Transverse colon (tissue), 4 donors: ENCODE measurements around the gene COL24A1. TPM values are rescaled to one million over a fixed set of nuclear protein-coding genes. Genes with fewer than 3 reads are reported as not detected.
A peak's percentile ranks its signal among the peaks of the same experiment; 100 is the strongest.

Experiments
- DNase-seq: peaks from one replicate; pipeline ENCODE4 v3.0.0-alpha.2; 2019
- H3K27ac ChIP-seq, 4 donors: fragments of 200-600 bp; sonication (generic); 2 replicates each; pipeline ENCODE4 v1.5.1; 2016 to 2018; ENCODE audit warnings: inconsistent platforms in 4 of 4
- H3K27me3 ChIP-seq: fragments of 200-600 bp; sonication (generic); 2 replicates; pipeline ENCODE4 v1.5.1; 2017; ENCODE audit warnings: inconsistent platforms
- H3K36me3 ChIP-seq, 4 donors: fragments of 200-600 bp; sonication (generic); 2 replicates each; pipeline ENCODE4 v1.5.1; 2017 to 2019; ENCODE audit warnings: inconsistent platforms in 4 of 4
- H3K4me1 ChIP-seq, 4 donors: fragments of 200-600 bp; sonication (generic); 2 replicates each; pipeline ENCODE4 v1.5.1; 2017 to 2020; ENCODE audit warnings: inconsistent platforms in 4 of 4
- H3K4me3 ChIP-seq, 4 donors: fragments of 200-600 bp; sonication (generic); 1 replicate in 1 of 4; 2 replicates in 3 of 4; pipeline versions ENCODE4 v1.5.1 to v1.6.1; 2017 to 2019; ENCODE audit warnings: inconsistent platforms in 4 of 4
- H3K9me3 ChIP-seq, 2 donors: fragments of 200-600 bp; sonication (generic); 2 replicates each; pipeline ENCODE4 v1.5.1; 2017 to 2019; ENCODE audit warnings: inconsistent platforms in 2 of 2
- CTCF ChIP-seq, 5 experiments: fragments of 200-600 bp in 3 of 5; fragments of 450-650 bp in 2 of 5; sonication (generic) in 3 of 5; IDR thresholded peaks; 1 replicate in 2 of 5; 2 replicates in 3 of 5; pipeline ENCODE4 v1.5.1; 2016 to 2017; ENCODE audit warnings: antibody characterized with exemption in 5 of 5, inconsistent platforms in 3 of 5, mild to moderate bottlenecking in 2 of 5, moderate library complexity in 1 of 5
- EP300 ChIP-seq: sonication (generic); formaldehyde crosslinking; IDR thresholded peaks from one replicate; pipeline ENCODE4 v1.6.1; 2017; ENCODE audit warnings: antibody characterized with exemption, low read depth
- POLR2A ChIP-seq: fragments of 450-650 bp; IDR thresholded peaks from one replicate; pipeline ENCODE4 v1.6.1; 2016; ENCODE audit warnings: antibody characterized with exemption, mild to moderate bottlenecking, moderate library complexity
- POLR2AphosphoS5 ChIP-seq, 3 donors: sonication (generic); formaldehyde crosslinking; IDR thresholded peaks; one replicate each; pipeline ENCODE4 v1.6.1; 2016; ENCODE audit warnings: antibody characterized with exemption in 3 of 3
- WGBS, 2 donors: methylation state at CpG; one replicate each; pipeline ENCODE4 v1.1.5; 2018; ENCODE audit warnings: low coverage in 1 of 2; 5-methylcytosine and 5-hydroxymethylcytosine counted together
- in situ Hi-C, 4 donors: fragments of 200-750 bp; cut with MboI; loops; one replicate each; pipeline versions ENCODE4 v1.15.0 to v1.15.1; 2017; ENCODE audit warnings: low sequenced_read_pairs in 3 of 4, low pct_ligation_motif_present in 1 of 4, low pct_unique_long_range_greater_than_20kb in 1 of 4
- intact Hi-C: fragments of 100-400 bp; cut with DNase I; formaldehyde crosslinking; loops from one replicate; pipeline ENCODE4 v1.15.1; 2023; ENCODE audit warnings: low total_unique reads
- total RNA-seq, 4 donors: library from RNA; depleted of rRNA; stranded (reverse); fragments of >200 nt; gene quantifications; one replicate each; pipeline ENCODE4 v1.1.0, GENCODE V29; 2016

Gene COL24A1
- total RNA-seq, 4 donors from 2014 or later: 0.68 to 1.2 (median 0.93) TPM

- peaks cover 44% of the 10 kb centered on the region for H3K27me3 ChIP-seq
- peak overlapping the region in 1 of 4 donors; percentile 50 for H3K4me3 ChIP-seq
- H3K9me3 ChIP-seq: no peaks in the 10 kb centered on the region
- TF ChIP-seq POLR2A (no peak), POLR2AphosphoS5 (IDR thresholded peaks at IDR 0.05) (peak; percentile 19 to 66 (median 63))
- in situ Hi-C loops: loop anchor here in 1 of 4 donors (25.0 kb wide), 1 partner anchor 842 kb away; no protein-coding TSS in a partner anchor
- H3K27ac ChIP-seq: peak overlapping the region in 3 of 4 donors; percentile 49 to 71 (median 57)
- H3K4me1 ChIP-seq: peaks cover 3 to 26% (median 14%) of the 10 kb centered on the region in 4 donors
- intact Hi-C loops: no loop called here
- WGBS, 2 donors: 67% methylated on average over 1 to 14 of the region's 20 CpGs
- no peak for DNase-seq
- no peaks in the 10 kb centered on the region for H3K36me3 ChIP-seq
These were observed 2.0 kb downstream of the COL24A1 start for GRCh38 chr1:86154571-86155050.

GRCh38 chr1:86153836-86154235, 2.7 kb downstream of the COL24A1 start:
- peak overlapping the region in 2 of 4 donors; percentile 4 to 71 for H3K27ac ChIP-seq
- H3K36me3 ChIP-seq: no peaks in the 10 kb centered on the region
- peaks cover 44% of the 10 kb centered on the region for H3K27me3 ChIP-seq
- DNase-seq: no peak
- in situ Hi-C loops (loop anchor here in 1 of 4 donors (25.0 kb wide), 1 partner anchor 842 kb away; no protein-coding TSS in a partner anchor), intact Hi-C loops (no loop called here)
- peaks cover 3 to 26% (median 14%) of the 10 kb centered on the region in 4 donors for H3K4me1 ChIP-seq
- H3K9me3 ChIP-seq: no peaks in the 10 kb centered on the region
- 85 to 93% methylated on average over 6 of the region's 6 CpGs for WGBS, 2 donors
- no peak overlapping the region for H3K4me3 ChIP-seq
- TF ChIP-seq EP300 (no peak), POLR2A (no peak), POLR2AphosphoS5 (IDR thresholded peaks at IDR 0.05) (no peak), CTCF (IDR thresholded peaks at IDR 0.05) (no peak)

- no peaks in the 10 kb centered on the region for H3K9me3 ChIP-seq
- peaks cover 40% of the 10 kb centered on the region for H3K27me3 ChIP-seq
- in situ Hi-C loops (loop anchor here in 1 of 4 donors (25.0 kb wide), 1 partner anchor 841 kb away; no protein-coding TSS in a partner anchor), intact Hi-C loops (no loop called here)
- H3K4me3 ChIP-seq: no peak overlapping the region
- TF ChIP-seq CTCF (IDR thresholded peaks at IDR 0.05): no peak
- TF ChIP-seq EP300: no peak
- TF ChIP-seq POLR2AphosphoS5 (IDR thresholded peaks at IDR 0.05): peak in 2 of 3 donors; percentile 24 to 61
- no peak for TF ChIP-seq POLR2A
- no peaks in the 10 kb centered on the region for H3K36me3 ChIP-seq
- peak overlapping the region in 3 of 4 donors; percentile 4 to 38 (median 12) for H3K27ac ChIP-seq
- peaks cover 3 to 26% (median 14%) of the 10 kb centered on the region in 4 donors for H3K4me1 ChIP-seq
- DNase-seq: no peak
- 57% methylated on average over 1 of the region's 1 CpG; no CpG with 5 or more reads in 1 of the 2 donors for WGBS, 2 donors
These were observed 3.7 kb downstream of the COL24A1 start for GRCh38 chr1:86152887-86153286.

DNA sequence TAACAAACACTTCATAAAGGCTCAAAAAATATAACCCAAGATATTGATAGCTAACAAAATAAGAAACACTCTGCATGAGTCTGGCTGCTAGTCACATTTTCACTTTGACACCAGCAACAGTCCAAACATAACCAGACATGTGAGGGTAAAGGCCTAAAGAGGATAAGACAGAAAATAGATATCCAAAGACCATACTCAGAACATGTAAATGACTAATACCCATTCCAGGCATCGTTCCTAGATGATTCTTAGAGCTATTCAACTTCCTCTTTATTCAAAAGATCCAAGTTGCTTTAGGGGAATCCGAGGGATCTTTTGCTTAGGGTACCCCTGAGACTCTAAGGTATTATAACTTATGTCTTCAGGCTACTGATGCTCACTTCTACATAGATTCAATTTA, 5.1 kb downstream of the COL24A1 start:
- no peaks in the 10 kb centered on the region for H3K36me3 ChIP-seq
- 56 to 65% methylated on average over 2 of the region's 2 CpGs for WGBS, 2 donors
- in situ Hi-C loops: loop anchor here in 1 of 4 donors (25.0 kb wide), 1 partner anchor 839 kb away; no protein-coding TSS in a partner anchor

More for the DNA sequence above, 5.1 kb downstream of the COL24A1 start:
- no peak overlapping the region for H3K4me3 ChIP-seq
- no peak overlapping the region for H3K27ac ChIP-seq
- H3K9me3 ChIP-seq: no peaks in the 10 kb centered on the region
- peaks cover 25% of the 10 kb centered on the region for H3K27me3 ChIP-seq
- intact Hi-C loops: no loop called here
- peaks cover 3 to 21% (median 12%) of the 10 kb centered on the region in 4 donors for H3K4me1 ChIP-seq
- no peak for DNase-seq
- TF ChIP-seq CTCF (IDR thresholded peaks at IDR 0.05): no peak
